ENCODE data around the gene CCDC159.

- no peak for TF ChIP-seq CREB1 (CRISPR knock-in tag; IDR thresholded peaks at IDR 0.05; ENCODE audit: low read depth)
- TF ChIP-seq, protein P1, sequence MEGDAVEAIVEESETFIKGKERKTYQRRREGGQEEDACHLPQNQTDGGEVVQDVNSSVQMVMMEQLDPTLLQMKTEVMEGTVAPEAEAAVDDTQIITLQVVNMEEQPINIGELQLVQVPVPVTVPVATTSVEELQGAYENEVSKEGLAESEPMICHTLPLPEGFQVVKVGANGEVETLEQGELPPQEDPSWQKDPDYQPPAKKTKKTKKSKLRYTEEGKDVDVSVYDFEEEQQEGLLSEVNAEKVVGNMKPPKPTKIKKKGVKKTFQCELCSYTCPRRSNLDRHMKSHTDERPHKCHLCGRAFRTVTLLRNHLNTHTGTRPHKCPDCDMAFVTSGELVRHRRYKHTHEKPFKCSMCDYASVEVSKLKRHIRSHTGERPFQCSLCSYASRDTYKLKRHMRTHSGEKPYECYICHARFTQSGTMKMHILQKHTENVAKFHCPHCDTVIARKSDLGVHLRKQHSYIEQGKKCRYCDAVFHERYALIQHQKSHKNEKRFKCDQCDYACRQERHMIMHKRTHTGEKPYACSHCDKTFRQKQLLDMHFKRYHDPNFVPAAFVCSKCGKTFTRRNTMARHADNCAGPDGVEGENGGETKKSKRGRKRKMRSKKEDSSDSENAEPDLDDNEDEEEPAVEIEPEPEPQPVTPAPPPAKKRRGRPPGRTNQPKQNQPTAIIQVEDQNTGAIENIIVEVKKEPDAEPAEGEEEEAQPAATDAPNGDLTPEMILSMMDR (conservative IDR thresholded peaks at IDR 0.05; ENCODE audit: low read depth in 2 of 2): no peak
- TF ChIP-seq, protein P2, sequence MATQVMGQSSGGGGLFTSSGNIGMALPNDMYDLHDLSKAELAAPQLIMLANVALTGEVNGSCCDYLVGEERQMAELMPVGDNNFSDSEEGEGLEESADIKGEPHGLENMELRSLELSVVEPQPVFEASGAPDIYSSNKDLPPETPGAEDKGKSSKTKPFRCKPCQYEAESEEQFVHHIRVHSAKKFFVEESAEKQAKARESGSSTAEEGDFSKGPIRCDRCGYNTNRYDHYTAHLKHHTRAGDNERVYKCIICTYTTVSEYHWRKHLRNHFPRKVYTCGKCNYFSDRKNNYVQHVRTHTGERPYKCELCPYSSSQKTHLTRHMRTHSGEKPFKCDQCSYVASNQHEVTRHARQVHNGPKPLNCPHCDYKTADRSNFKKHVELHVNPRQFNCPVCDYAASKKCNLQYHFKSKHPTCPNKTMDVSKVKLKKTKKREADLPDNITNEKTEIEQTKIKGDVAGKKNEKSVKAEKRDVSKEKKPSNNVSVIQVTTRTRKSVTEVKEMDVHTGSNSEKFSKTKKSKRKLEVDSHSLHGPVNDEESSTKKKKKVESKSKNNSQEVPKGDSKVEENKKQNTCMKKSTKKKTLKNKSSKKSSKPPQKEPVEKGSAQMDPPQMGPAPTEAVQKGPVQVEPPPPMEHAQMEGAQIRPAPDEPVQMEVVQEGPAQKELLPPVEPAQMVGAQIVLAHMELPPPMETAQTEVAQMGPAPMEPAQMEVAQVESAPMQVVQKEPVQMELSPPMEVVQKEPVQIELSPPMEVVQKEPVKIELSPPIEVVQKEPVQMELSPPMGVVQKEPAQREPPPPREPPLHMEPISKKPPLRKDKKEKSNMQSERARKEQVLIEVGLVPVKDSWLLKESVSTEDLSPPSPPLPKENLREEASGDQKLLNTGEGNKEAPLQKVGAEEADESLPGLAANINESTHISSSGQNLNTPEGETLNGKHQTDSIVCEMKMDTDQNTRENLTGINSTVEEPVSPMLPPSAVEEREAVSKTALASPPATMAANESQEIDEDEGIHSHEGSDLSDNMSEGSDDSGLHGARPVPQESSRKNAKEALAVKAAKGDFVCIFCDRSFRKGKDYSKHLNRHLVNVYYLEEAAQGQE (IDR thresholded peaks at IDR 0.05; ENCODE audit: unreplicated experiment): no peak
- no peak for TF ChIP-seq ZNF331 (CRISPR knock-in tag; IDR thresholded peaks at IDR 0.05; ENCODE audit: low read depth)
- TF ChIP-seq ZNF114 (CRISPR knock-in tag; IDR thresholded peaks at IDR 0.05): no peak
- no peak for TF ChIP-seq EZH2phosphoT487 (IDR thresholded peaks at IDR 0.05; ENCODE audit: unreplicated experiment)
- TF ChIP-seq POLR2AphosphoS5 (IDR thresholded peaks at IDR 0.05; ENCODE audit: low read depth): no peak
- no peak for TF ChIP-seq EZH2 (IDR thresholded peaks at IDR 0.05; ENCODE audit: low read depth, unreplicated experiment)
- TF ChIP-seq JUNB (IDR thresholded peaks at IDR 0.05; ENCODE audit: unreplicated experiment): no peak
Measured at GRCh38 chr19:11390933-11391680, 44.8 kb downstream of the CCDC159 start.
